ENCODE results near the gene VMO1. TPM values are rescaled to one million over a fixed set of nuclear protein-coding genes. Genes with fewer than 3 reads are reported as not detected.

Gene VMO1
- polyA plus RNA-seq, 3 donors: 0.54 to 2.1 (median 0.79) TPM

- Mint-ChIP-seq H3K4me3 (peak overlapping the region in 1 of 2 donors; percentile 7), H3K9me3 (peaks cover 0 to 17% (median 8%) of the 10 kb centered on the region in 7 donors), H3K4me1 (peaks cover 41% of the 10 kb centered on the region), H3K36me3 (peaks cover 16 to 20% of the 10 kb centered on the region in 2 donors), H3K27me3 (ENCODE audit: low read depth in 3 of 3) (peaks cover 54 to 82% (median 62%) of the 10 kb centered on the region in 3 donors), H3K27ac (no peak overlapping the region)
- H3K9me3 ChIP-seq (replicated peaks in 1 of 2; ENCODE audit: control insufficient read depth in 1 of 2, insufficient read depth in 1 of 2, low read length in 2 of 2): no peaks in the 10 kb centered on the region
- no peaks in the 10 kb centered on the region for H4K20me1 ChIP-seq (ENCODE audit: insufficient read depth, low read length)
- DNase-seq: no peak
- no peak for TF ChIP-seq CTCF (IDR thresholded peaks at IDR 0.05)
- no peak overlapping the region for H2AFZ ChIP-seq (ENCODE audit: insufficient read depth, low read depth, low read length, poor library complexity, severe bottlenecking)
- H3K36me3 ChIP-seq (replicated peaks in 1 of 2; ENCODE audit: control insufficient read depth in 1 of 2, insufficient read depth in 2 of 2, low read length in 2 of 2): no peaks in the 10 kb centered on the region
- 91% methylated on average over 7 of the region's 10 CpGs for WGBS (ENCODE audit: insufficient coverage)
- H3K79me2 ChIP-seq (ENCODE audit: insufficient read depth, low read length): no peaks in the 10 kb centered on the region
- intact Hi-C loops (cut with micrococcal nuclease): loop anchor here in 1 of 2 donors (5.0 kb wide), 1 partner anchor 35 kb away; no protein-coding TSS in a partner anchor
- H3K27me3 ChIP-seq (ENCODE audit: control insufficient read depth in 2 of 2, insufficient read depth in 2 of 2, low read length in 2 of 2): peaks cover 10 to 63% of the 10 kb centered on the region in 2 donors
- peaks cover 33 to 47% of the 10 kb centered on the region in 2 donors for H3K4me1 ChIP-seq (ENCODE audit: control insufficient read depth in 1 of 2, insufficient read depth in 2 of 2, low read length in 2 of 2)
- no peak overlapping the region for H3K9ac ChIP-seq (ENCODE audit: insufficient read depth, low read length, poor library complexity, severe bottlenecking)
- H3K27ac ChIP-seq (ENCODE audit: low read depth in 1 of 2, low read length in 2 of 2): no peak overlapping the region
- no peak overlapping the region for H3K4me2 ChIP-seq (replicated peaks; ENCODE audit: extremely low read depth, low read length, poor library complexity, severe bottlenecking)
- H3K4me3 ChIP-seq (replicated peaks in 1 of 3; ENCODE audit: low read depth in 2 of 3, low read length in 3 of 3): no peak overlapping the region
Observed at GRCh38 chr17:4742629-4743028, 43.5 kb downstream of the VMO1 start.

- Histone ChIP-seq H3K27me3 (ENCODE audit: control insufficient read depth in 2 of 2, insufficient read depth in 2 of 2, low read length in 2 of 2) (peaks cover 10 to 63% of the 10 kb centered on the region in 2 donors), H4K20me1 (ENCODE audit: insufficient read depth, low read length) (no peaks in the 10 kb centered on the region), H2AFZ (ENCODE audit: insufficient read depth, low read depth, low read length, poor library complexity, severe bottlenecking) (no peak overlapping the region), H3K4me2 (replicated peaks; ENCODE audit: extremely low read depth, low read length, poor library complexity, severe bottlenecking) (no peak overlapping the region), H3K36me3 (replicated peaks in 1 of 2; ENCODE audit: control insufficient read depth in 1 of 2, insufficient read depth in 2 of 2, low read length in 2 of 2) (no peaks in the 10 kb centered on the region), H3K4me1 (ENCODE audit: control insufficient read depth in 1 of 2, insufficient read depth in 2 of 2, low read length in 2 of 2) (peaks cover 28 to 44% of the 10 kb centered on the region in 2 donors), H3K27ac (ENCODE audit: low read depth in 1 of 2, low read length in 2 of 2) (no peak overlapping the region), H3K9ac (ENCODE audit: insufficient read depth, low read length, poor library complexity, severe bottlenecking) (no peak overlapping the region), H3K4me3 (replicated peaks in 1 of 3; ENCODE audit: low read depth in 2 of 3, low read length in 3 of 3) (no peak overlapping the region), H3K9me3 (replicated peaks in 1 of 2; ENCODE audit: control insufficient read depth in 1 of 2, insufficient read depth in 1 of 2, low read length in 2 of 2) (no peaks in the 10 kb centered on the region), H3K79me2 (ENCODE audit: insufficient read depth, low read length) (no peaks in the 10 kb centered on the region)
- Mint-ChIP-seq H3K9me3 (peaks cover 0 to 19% (median 8%) of the 10 kb centered on the region in 7 donors), H3K4me3 (no peak overlapping the region), H3K27ac (no peak overlapping the region), H3K27me3 (ENCODE audit: low read depth in 3 of 3) (peaks cover 54 to 85% (median 63%) of the 10 kb centered on the region in 3 donors), H3K4me1 (peaks cover 38% of the 10 kb centered on the region), H3K36me3 (peaks cover 21% of the 10 kb centered on the region in 2 donors)
- 95% methylated on average over 8 of the region's 9 CpGs for WGBS (ENCODE audit: insufficient coverage)
- intact Hi-C loops (cut with micrococcal nuclease): loop anchor here in 1 of 2 donors (5.0 kb wide), 1 partner anchor 35 kb away; no protein-coding TSS in a partner anchor
- DNase-seq: no peak
- TF ChIP-seq CTCF (IDR thresholded peaks at IDR 0.05): no peak
Observed at GRCh38 chr17:4742133-4742532, 44.0 kb downstream of the VMO1 start.
